Activated CD8-positive, alpha-beta memory T cell treated with anti-CD3 and anti-CD28 coated beads, Interleukin-2, amount 50 U/mL, for 24 hours (primary cell): ENCODE measurements around the gene FNBP1L.

Experiments
- DNase-seq: peaks from one replicate; pipeline ENCODE4 v3.0.0-alpha.2; 2020; ENCODE audit errors: extremely low read depth

Gene FNBP1L

DNA sequence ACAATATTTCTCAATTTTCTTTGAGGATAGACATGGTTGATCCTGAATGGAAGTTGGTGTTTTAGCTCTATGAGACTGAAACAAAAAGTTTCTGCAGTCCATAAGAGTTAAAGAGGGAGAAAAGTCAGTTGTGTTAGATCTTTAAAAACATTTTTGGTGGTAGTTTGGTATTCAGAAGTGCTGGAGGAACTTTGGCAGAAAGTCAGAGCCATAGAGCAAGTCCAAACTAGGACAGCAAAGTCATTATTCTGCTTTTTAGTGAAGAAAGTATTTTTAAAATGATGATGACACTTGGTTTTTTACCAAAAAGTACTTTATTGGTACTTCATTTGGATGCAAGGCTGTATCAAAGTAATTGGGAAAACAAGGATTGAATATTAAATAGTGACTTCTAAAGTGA lies 41.8 kb downstream of the FNBP1L start:
- no peak for DNase-seq

DNA sequence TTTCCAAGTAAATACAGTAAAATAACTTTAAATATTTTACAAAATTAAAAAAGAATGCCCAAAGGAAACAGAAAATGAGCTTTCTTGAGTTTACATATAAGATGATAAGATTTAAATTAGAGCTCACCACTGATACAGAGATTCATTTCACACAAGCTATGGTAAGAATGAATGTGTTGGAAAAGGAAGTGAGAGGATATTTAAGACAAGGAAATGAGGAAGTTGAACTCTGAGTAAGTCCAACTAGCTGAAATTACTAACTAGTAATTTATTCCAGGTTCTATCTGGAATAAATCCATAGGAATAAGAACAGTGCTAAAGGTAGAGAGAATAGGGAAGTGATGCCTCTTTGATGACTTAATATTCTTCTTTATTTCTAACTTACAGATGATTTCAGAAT lies 42.4 kb downstream of the FNBP1L start:
- DNase-seq = no peak

DNA sequence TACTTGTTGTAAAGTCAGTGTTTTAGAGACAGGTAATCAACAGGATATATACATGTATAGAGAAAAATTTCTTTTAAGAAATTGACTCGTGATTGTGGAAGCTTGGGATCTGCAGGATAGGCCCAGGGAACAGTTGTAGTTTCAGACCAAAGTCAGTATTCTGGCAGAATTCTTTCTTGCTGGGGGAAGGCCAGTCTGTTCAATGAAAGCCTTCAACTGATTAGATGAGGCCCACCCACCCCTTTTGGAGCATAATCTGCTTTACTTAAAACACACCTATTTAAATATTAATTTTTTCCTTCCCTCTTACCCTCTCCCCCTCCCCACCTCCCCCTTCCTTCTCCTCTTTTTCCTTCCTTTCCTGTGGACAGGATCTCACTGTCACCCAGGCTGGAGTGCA lies 48.0 kb downstream of the FNBP1L start:
- DNase-seq = no peak

DNA sequence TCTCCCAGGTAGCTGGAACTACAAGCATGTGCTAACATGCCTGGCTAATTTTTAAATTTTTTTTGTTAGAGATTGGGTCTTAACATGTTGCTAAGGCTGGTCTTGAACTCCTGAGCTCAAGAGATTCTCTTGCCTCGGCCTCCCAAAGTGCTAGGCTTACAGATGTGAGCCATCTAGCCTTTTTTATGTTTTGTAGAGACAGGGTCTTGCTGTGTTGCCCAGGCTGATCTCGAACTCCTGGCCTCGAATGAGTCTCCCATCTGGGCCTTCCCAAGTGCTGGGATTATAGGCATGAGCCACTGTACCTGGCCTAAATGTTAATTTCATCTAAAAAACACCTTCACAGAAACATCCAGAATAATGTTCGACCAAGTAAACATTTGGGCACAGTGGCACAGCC lies 48.6 kb downstream of the FNBP1L start:
- DNase-seq = no peak

DNA sequence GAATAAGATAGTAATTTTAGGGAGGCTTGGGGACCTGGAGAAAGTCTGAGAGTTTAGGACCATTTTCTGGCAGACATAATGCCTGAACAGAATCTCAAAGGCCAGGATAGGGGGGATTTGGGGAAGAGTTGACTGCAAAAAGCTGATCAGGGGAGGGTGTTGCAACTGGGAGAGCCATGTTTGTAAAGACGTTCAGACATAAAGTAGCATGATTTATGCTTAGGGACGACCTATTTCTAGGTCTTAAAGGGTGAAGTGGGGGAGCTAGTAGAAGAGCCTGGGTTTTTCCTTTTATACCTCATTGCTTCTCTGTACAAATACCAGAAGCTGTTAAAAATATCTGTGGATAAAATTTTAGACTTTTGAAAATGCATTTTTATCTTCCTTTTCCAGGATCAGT lies 51.2 kb downstream of the FNBP1L start:
- DNase-seq = no peak

DNA sequence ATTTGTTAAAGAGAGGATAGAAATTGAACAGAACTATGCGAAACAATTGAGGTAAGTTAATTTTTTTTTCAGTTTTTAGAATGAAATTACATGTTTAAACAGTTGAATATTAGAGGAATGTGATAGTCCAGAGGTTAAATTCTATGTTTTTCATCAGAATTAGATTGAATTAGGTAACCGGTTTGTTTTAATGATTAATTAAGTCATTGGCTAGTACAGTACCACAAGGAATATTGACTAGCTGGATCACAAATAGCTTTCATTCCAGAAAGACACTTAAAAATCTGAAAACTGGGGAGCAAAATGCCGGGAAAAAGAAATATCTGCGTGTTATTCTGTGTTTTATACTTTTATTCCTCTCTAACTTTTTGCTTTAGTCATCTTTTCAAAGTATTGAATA lies 51.6 kb downstream of the FNBP1L start:
- no peak for DNase-seq

DNA sequence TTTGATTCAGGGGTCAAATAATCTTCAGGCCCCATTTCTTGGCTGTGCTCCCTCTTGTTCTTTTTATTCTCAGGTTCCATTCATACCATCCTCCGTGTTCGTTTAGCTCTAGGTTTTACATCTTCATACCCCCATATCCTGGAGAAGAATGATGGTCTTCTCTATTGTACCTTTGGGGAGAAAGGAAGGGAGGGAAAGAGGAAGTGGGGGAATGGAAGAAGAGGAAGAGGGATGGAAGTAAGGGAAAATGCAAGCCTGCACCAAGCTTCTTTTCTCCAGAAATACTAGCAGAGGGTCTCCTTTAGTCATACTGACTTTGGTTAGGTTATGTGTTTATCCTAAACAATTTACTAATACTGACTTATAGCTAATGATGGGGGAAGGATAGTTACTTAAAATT lies 52.4 kb downstream of the FNBP1L start:
- DNase-seq = no peak

DNA sequence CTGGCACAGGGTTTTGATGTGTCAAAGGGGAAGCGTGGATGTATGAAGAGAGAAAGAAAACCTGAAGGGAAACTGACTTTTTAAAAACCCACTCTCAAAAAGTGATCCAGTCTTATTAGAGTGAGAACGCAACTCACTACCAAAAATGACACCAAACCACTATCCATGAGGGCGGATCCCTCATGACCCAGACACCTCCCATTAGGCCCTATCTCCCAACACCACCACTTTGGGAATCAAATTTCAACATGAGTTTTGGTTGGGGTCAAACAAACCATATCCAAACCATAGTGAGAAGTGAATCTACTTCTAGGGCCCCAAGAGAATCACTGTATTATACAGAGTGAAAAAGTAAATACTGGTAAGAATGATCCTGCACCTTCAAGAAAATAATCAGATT lies 53.5 kb downstream of the FNBP1L start:
- DNase-seq = no peak

DNA sequence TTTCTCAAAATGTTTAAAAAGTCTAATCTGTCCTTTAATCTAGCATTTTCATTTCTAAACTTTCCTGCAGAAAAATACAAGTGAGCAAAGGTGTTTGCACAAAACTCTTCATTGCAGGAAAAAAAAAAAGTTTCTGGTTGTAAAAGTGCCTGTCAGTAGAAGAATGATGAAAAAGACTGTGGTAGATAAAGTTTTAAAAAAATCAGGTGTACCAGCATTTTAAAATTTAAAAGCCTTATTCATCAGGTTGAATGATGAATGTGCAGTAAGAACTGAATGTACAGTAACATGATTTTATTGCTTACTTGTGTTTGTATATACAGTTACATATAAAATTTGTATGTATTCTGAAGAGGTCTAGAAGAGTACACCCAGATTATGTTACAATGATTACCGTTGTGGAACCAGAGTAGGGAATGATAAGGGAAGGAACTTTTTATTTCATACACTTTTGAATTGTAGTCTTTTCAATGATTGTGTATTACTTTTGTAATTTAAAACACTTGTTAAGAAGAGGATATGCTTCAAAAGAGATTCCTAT lies 54.0 kb downstream of the FNBP1L start:
- DNase-seq = no peak

DNA sequence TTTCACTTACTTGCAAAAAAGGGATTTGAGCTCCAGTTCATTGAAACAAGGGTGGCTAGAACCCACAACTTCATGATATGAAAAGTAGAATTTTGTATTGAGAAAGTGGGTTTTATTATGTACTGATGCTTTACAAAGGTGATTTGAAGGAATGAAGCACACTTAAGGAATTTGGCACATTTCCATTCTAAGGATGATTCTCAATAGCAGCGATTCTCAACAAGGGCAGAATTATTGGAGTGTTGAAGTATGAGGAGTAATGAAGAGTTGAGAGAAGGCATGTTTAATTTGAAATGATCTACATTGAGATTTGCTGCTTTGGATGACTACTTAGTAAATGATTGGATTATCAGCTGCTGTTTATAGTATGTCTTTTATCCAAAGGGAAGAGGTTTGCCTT lies 54.7 kb downstream of the FNBP1L start:
- no peak for DNase-seq

DNA sequence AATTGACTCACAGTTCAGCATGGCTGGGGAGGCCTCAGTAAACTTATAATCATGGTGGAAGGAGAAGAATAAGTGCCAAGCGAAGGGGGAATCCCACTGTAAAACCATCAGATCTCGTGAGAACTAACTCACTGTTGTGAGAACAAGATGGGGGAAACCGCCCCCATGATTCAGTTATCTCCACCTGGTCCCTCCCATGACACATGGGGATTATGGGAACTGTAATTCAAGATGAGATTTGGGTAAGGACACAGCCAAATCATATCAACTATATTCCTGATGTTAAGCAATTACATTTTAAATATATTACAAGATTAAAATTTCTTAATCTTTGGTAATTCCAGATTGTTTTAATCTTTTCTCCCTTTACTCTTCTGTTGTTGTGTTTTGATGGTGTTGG lies 55.2 kb downstream of the FNBP1L start:
- DNase-seq = no peak

DNA sequence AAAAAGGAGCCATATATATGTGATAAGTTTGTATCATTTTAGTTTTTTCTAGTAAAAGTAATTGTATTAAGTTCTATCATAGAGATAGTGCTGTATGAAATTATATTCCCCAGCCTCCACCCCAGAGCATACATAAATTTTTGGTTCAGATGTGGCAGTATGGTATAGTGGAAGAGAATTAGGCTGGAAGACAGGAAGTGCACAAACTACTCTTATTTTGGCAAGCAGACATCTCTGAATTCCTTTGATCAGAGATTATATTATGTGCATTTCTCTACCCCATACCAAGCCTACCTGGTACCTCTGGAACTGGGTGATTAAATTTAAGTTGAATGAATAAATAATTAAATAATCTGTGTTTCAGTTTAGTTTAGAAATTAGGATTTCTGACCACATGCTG lies 55.9 kb downstream of the FNBP1L start:
- no peak for DNase-seq

DNA sequence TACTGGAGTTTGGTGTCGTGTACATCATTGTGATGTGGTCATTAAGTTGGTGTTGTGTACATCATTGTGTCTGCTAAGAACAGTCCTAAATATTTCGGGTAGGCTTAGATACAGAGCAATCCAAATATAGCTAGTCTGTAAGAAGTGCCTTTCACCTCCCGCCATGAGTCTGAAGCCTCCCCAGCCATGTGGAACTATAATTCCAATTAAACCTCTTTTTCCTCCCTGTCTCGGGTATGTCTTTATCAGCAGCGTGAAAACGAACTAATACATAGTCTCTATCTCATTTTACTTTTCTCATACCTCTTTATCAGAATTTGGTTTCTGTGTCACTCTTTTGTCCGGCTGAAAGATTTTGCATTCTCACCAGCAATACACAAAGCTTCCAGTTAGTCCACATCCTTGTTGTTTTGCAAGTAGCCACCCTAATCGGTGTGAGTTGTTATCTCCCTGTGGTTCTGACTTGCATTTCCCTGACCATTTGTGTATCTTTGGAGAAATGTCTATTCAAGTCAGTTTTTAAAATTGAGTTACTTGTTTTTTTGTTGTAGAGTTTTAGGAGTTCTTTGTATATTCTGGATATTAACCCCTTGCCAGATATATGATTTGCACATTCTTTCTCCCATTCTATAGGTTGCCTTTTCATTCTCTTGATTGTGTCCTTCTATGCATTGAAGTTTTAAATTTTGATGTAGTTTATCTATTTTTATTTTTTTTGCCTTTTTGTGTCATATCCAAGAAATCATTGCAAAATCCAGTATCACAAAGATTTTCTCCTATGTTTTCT lies 56.5 kb downstream of the FNBP1L start:
- no peak for DNase-seq

DNA sequence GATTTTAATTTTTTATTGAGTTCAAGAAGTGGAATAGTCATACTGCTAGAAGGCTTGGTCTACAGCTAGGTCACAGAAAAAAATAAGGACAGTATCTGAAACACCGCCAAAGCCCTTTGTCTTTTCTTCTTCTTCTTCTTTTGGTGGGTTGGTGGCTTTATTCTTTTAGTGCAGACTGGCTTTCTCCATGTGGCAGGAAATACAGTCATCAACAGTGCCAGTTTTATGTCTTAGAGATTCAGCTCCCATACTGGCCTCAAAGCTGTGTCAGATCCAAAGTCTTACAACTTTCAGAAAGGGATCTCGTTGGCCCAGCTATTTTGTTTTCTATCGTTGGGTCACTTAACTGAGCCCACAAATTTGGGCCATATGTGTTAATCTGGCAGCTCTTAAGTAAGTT lies 58.2 kb downstream of the FNBP1L start:
- DNase-seq = no peak

DNA sequence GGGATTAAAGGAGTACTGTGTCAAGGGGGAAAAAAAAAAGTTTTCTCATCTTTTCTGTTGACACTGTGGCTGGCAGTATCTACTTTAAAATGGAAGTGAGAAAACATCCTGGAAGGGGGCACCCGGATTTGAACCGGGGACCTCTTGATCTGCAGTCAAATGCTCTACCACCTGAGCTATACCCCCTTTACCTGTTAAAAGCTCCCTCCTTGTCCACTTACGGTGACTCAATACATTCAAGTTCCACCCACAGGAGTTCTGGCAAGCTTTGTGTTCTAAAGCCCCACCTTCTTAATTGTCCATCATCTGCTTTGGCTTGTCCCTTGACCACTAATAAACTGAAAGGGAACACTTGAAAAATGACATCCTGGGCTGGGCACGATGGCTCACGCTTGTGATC lies 68.2 kb downstream of the FNBP1L start:
- no peak for DNase-seq

DNA sequence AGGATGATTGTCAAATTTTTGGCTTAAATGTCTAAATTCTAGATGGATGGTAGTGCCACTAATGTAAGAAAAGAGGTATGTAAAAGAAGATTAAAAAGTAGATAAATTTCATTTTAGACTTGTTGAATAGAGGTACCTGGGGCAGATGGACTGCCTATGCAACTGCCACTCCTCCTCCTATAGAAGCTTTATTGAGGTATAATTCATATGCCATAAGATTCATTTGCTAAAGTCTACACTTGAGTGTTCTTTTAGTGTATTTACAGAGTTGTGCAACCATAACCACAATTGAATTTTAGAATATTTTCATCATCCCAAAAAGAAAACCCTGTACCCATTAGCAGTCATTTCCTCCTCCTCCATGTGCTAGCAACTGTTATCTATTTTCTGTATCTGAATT lies 70.6 kb downstream of the FNBP1L start:
- DNase-seq = no peak

DNA sequence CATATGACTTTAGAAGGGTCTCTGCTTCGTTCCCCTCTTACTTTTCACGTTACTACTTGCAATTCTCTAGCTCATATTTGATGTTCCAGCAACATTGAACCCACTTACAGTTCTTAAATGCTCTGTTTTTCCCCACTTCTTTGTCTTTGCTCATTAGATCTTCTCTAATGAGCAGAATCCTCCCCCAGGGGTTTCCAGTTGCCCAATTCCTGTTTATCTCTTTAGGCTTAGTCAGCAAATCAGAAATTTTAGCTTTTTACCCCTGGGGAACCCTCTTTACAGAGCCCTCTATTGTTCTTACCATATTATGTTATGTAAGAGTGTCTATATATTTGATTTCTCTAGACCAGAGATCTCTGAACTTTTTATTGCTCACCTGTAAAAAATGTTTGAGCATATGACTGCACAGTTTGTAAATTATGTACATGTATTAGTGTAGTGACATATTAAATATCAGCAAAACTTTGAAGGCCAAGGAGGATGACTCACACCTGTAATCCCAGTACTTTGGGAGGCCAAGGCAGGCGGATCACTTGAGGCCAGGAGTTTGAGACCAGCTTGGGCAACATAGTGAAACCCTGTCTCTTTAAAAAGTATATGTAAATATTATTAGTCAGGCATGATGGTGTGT lies 71.4 kb downstream of the FNBP1L start:
- DNase-seq = no peak

DNA sequence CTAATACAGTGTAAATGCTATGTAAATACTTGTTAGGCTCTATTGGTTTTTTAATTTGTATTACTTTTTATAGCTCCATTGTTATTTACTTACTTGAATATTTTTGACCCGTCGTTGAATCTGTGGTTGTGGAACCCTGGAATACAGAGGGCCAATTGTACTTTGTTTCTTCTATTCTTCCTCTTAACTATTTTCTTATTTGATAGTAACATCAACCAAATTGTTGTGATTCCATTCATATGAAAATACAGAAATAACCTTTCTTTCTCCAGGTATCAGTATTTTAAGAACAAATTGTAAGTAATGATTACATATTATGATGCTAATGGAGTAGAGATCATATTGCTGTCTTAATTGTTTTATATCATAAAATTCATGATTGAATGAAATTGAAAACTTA lies 73.7 kb downstream of the FNBP1L start:
- no peak for DNase-seq

DNA sequence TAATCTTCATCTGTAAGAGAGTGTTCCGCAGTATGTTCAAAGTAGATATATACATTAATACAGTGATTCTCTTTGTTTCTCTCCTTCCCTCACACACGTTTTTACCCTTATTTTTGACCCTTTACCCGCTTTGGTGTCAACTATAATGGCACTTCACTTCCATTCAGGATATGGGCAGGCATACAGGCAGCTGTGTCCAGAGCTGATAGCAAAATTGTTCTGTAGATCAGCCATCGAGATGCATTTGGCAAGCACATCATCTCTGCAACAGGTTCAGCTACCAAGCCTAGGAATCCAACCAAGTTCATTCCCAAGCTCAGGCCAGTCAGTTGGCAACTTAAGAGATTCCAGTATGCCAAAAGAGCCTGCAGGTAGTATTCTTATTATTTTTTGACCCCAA lies 74.8 kb downstream of the FNBP1L start:
- no peak for DNase-seq

DNA sequence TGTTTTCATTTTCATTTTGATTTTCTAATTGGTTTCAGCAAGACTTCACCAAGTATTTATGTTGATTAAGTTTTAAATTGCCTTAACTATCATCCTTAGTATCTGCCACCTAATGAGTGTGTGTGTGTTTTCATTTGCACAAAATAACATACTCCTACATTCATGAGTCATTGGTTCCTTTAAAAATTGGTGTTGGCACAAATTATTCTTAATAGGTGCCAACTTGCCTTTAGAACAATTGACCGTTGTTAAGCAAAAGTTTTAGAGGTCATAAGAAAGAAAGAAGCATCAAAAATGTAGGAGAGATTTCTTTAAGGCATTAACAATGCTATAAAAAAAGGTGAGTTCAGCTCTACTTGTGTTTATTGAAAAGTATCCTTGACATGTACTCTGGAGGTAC lies 77.5 kb downstream of the FNBP1L start:
- no peak for DNase-seq

DNA sequence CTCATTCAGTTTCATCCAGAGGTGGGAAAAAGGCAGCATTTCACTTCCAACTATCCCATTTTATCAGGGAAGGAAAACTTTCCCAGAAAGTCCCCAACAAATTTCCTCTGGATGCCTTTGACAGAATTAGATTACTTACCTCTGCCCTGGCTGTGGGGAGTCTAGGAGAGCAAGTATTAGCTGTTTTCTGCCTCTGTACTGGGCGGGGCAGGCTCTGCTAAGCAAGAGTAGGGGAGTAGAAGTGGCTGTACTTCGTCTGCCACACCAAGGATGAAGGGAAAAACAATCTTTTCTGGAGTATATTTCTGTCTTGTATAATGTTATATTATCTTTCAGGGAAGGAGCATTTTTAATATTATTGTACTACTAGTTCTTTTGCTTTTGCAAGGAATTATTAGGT lies 78.5 kb downstream of the FNBP1L start:
- no peak for DNase-seq

DNA sequence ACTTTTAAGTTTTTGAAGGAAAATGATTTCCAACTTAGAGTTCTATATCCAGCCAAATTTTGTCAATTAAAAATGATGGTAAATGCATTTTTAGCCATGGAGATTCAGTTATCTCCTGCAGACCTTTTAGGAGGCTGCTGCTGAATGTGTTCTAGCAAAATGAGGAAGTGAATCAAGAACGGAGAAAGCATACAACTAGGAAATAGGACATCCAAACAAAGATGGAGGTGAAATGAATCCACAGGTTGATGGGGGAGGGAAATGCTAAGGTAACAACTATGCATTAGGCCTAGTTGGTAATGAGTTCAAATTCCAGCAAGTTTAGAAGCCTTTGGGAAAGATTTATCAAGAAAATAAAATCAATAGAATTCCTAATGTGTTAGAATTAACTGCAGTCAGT lies 80.5 kb downstream of the FNBP1L start:
- DNase-seq = no peak

DNA sequence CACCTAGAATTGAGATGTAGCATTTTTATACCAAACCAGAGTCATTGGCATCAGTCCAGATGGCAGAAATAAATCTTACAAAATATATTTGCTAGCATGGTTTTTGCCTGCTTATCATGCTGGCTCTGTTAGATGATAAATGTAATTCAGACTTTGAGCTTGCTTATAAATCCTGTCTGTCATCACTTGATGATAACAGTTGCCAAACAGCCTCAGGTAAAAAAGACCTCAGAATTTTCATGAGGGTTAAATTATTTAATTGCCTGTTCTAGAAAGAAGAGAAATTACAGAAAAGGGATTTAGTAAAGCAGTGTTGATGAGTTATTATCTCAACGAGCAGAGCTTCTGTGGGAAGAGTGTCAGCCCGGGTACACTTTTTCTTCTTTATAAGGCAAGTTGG lies 83.3 kb downstream of the FNBP1L start:
- DNase-seq = no peak
